Cardiac muscle cell (in vitro differentiated cells and primary cell): ENCODE data around the gene KIRREL3. TPM values are rescaled to one million over a fixed set of nuclear protein-coding genes. Genes with fewer than 3 reads are reported as not detected.

Experiments used
- DNase-seq, 2 donors: peaks; one replicate each; pipeline versions ENCODE4 v3.0.0 to v3.0.0-alpha.2; 2010 to 2017; ENCODE audit warnings: low read depth in 1 of 2, low spot score in 1 of 2
- H3K27ac ChIP-seq: fragments of 200-600 bp; sonication (generic); 2 replicates; pipeline ENCODE4 v1.5.1; 2016
- H3K27me3 ChIP-seq: fragments of 200-600 bp; sonication (generic); 2 replicates; pipeline ENCODE4 v1.6.0; 2016; ENCODE audit warnings: control low read depth
- H3K36me3 ChIP-seq: fragments of 200-600 bp; sonication (generic); 2 replicates; pipeline ENCODE4 v1.5.1; 2016; ENCODE audit warnings: control low read depth
- H3K4me1 ChIP-seq: fragments of 200-600 bp; sonication (generic); 2 replicates; pipeline ENCODE4 v1.8.1; 2017; ENCODE audit warnings: low read depth, mild to moderate bottlenecking, mixed run types
- H3K4me3 ChIP-seq: fragments of 200-600 bp; sonication (generic); 2 replicates; pipeline ENCODE4 v1.5.1; 2016; ENCODE audit warnings: mild to moderate bottlenecking
- H3K9me3 ChIP-seq: fragments of 200-600 bp; sonication (generic); 2 replicates; pipeline ENCODE4 v1.5.1; 2017; ENCODE audit warnings: low read depth, mild to moderate bottlenecking, control low read depth
- CTCF ChIP-seq: IDR thresholded peaks from 2 replicates; pipeline ENCODE4 v1.5.1; 2012; ENCODE audit warnings: low read depth, mild to moderate bottlenecking, low read length
- polyA plus RNA-seq: library from polyadenylated mRNA; unstranded; fragments of >200 nt; fragmentation: Nextera tagmentation; extraction: Ambion mirVana; gene quantifications from 2 replicates; pipeline ENCODE4 v1.2.1, GENCODE V29; 2016
- total RNA-seq: library from RNA; depleted of rRNA; stranded (reverse); fragments of >200 nt; gene quantifications from 2 replicates; pipeline ENCODE4 v1.2.3, GENCODE V29; 2016

KIRREL3 gene
- total and polyA plus RNA-seq, 2 experiments from 2014 or later = 0.12 to 0.89 TPM

DNA sequence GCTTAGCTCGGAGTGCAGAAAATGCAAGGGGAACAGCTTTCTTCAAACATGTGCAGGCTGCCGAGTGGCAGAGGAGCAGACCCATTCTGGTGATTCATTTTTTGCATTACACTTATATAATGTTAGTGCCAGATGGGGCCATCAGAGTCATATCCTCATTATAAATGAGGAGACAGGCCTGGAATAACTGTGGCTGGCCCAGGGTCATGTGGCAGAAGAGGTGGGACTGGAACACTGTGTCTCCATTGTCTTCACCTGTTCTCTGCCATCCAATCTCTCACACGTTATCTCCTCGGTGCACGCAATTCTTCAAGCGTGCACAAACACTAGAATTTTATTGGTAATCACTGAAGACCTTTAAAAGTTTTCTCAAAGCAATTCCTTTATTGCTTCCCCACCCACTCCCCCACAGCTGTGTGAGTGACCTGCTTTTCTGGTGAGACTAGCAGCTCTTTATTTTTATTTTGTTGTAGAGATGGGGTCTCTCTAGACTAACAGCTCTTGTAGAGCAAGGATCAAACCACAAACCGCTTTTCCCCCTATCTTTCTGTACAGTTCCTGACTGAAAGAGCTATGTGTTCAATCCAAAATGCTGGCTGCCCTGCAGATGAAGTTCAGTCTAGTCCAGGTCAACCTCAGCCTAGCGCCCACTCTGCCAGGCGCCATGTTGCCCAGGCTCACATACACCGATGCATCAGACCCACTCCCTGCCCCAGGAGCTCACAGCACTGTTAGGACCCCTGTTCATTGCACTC is 569.8 kb downstream of the KIRREL3 start:
- TF ChIP-seq CTCF = no peak
- no peaks in the 10 kb centered on the region for H3K4me1 ChIP-seq

DNA sequence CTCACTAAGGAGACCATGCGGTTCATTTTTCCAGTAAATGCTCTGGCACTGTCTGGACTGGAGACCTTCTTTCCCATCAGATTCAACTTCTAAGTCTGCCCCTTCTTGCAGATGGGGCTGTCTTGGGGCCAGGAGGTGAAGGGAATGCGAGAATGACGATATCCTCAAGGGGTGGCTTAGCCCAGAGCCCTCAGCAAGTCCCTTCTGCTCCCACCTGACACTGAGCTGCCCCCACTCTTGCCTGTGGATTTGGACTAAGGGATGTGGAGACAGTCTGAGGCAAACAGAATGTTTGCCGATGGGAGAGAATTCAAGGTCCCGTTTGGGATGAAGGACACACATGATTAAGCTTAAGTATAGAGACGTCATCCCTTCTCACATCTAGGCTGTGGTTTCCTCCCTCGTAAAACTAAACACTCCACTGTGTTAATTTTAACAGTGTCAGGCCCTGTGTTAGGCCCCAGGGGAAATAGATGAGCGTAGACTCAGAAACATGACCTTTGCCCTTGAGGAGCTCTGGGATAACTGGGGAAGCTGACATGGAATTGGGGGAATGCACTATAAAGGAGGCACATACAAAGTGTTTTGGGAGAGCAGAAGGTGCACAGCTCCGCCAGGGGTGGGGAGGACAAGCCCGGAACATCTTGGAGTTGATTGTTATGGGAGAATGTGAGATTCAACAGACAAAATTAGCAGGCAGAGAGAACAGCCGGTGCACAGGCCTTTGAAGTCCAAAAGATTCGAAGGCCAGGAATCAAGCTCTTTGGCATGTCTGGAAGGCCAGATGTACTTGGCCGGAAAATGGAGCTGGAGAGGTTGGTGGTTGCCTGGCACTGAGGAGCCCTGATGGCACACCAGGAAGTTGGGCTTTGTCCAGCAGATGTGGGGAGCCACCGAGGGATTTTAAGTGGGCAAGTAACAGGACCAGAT is 573.5 kb downstream of the KIRREL3 start:
- peaks cover 9% of the 10 kb centered on the region for H3K4me1 ChIP-seq
- DNase-seq = no peak

More for the DNA sequence above, 569.8 kb downstream of the KIRREL3 start:
- Histone ChIP-seq H3K27ac (no peak overlapping the region), H3K36me3 (no peaks in the 10 kb centered on the region), H3K4me3 (no peak overlapping the region), H3K27me3 (no peaks in the 10 kb centered on the region), H3K9me3 (no peaks in the 10 kb centered on the region)
- DNase-seq = no peak

GRCh38 chr11:126426106-126426505 is 574.5 kb downstream of the KIRREL3 start:
- H3K36me3 ChIP-seq = no peaks in the 10 kb centered on the region
- H3K27ac ChIP-seq = no peak overlapping the region
- no peak for TF ChIP-seq CTCF
- no peak for DNase-seq
- no peaks in the 10 kb centered on the region for H3K27me3 ChIP-seq
- no peaks in the 10 kb centered on the region for H3K9me3 ChIP-seq
- H3K4me3 ChIP-seq = no peak overlapping the region
- peaks cover 9% of the 10 kb centered on the region for H3K4me1 ChIP-seq

More for the DNA sequence above, 573.5 kb downstream of the KIRREL3 start:
- H3K36me3 ChIP-seq = no peaks in the 10 kb centered on the region
- H3K27ac ChIP-seq = no peak overlapping the region
- H3K27me3 ChIP-seq = no peaks in the 10 kb centered on the region
- H3K4me3 ChIP-seq = no peak overlapping the region
- TF ChIP-seq CTCF = no peak
- H3K9me3 ChIP-seq = no peaks in the 10 kb centered on the region

- TF ChIP-seq CTCF = no peak
- H3K9me3 ChIP-seq = no peaks in the 10 kb centered on the region
- H3K27me3 ChIP-seq = no peaks in the 10 kb centered on the region
- H3K27ac ChIP-seq = no peak overlapping the region
- H3K4me3 ChIP-seq = no peak overlapping the region
- peaks cover 21% of the 10 kb centered on the region for H3K4me1 ChIP-seq
- no peaks in the 10 kb centered on the region for H3K36me3 ChIP-seq
- no peak for DNase-seq
Observed at GRCh38 chr11:126424471-126425039, 576.0 kb downstream of the KIRREL3 start.

GRCh38 chr11:126423743-126424142 is 576.8 kb downstream of the KIRREL3 start:
- no peak for TF ChIP-seq CTCF
- H3K27me3 ChIP-seq = no peaks in the 10 kb centered on the region
- peaks cover 21% of the 10 kb centered on the region for H3K4me1 ChIP-seq
- H3K36me3 ChIP-seq = no peaks in the 10 kb centered on the region
- no peak overlapping the region for H3K27ac ChIP-seq
- H3K9me3 ChIP-seq = no peaks in the 10 kb centered on the region
- H3K4me3 ChIP-seq = no peak overlapping the region
- no peak for DNase-seq
